Measurements from ENCODE around the gene SDCCAG8. TPM values are rescaled to one million over a fixed set of nuclear protein-coding genes. Genes with fewer than 3 reads are reported as not detected.
A peak's percentile ranks its signal among the peaks of the same experiment; 100 is the strongest.

SDCCAG8 gene
- total and polyA plus RNA-seq, 2 of the 8 experiments (the other 6 are each of a cell fraction or from before 2014, with no cell fraction given): 15.6 to 21.0 TPM

DNA sequence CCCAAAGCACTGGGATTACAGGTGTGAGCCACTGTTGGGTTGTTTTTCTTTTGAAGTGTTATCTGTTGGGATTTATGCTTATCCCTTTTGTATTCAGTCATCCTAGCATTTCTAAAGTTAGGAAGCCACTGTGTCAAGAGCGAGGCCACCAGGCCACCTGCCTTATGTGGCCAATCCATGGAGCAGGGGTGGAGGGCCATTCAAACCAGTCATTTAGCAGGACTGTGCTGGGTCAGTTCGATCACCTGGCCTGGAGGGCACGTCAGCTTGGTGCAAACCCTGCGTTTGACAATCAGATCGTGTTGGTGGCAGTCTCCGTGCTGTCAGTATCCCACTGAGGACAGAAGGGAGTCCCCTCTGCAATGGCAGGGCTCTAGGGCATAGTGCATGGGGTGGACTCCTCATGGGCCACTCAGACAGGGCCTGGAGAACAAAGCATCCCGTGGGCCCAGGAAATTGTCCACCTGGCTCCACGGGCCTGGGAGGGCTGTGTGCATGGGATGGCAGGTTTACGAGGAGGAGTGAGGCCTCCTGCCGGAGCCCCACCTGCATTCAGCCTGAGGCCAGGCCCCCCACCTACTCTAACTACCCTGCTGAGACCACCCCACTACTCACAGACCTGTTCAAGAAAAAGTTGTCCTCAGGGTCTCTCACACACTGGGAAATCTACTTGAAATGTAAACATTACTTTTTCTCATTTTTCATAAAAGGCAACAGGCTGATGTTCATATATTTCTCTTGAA lies 242.3 kb downstream of the SDCCAG8 start:
- peak overlapping the region; percentile 59 for H3K4ac ChIP-seq (replicated peaks; ENCODE audit: insufficient read length, low read depth, low read length)

More for the DNA sequence above, 242.3 kb downstream of the SDCCAG8 start:
- no peaks in the 10 kb centered on the region for H3K9me3 ChIP-seq (ENCODE audit: insufficient read depth in 2 of 2, low read depth in 1 of 2, low read length in 1 of 2)
- no peak overlapping the region for H2BK120ac ChIP-seq (replicated peaks; ENCODE audit: low read depth, low read length)
- H4K8ac ChIP-seq (ENCODE audit: extremely low read depth, insufficient read depth, low read length): no peak overlapping the region
- H3K4me1 ChIP-seq (replicated peaks in 1 of 4; ENCODE audit: control insufficient read depth in 3 of 4, insufficient read depth in 4 of 4, low read length in 3 of 4): peaks cover 0 to 13% (median 8%) of the 10 kb centered on the region in 4 experiments; a peak in 6 of 7 replicates
- H3K36me3 ChIP-seq (ENCODE audit: control insufficient read depth in 2 of 4, insufficient read depth in 4 of 4, low read length in 3 of 4): no peaks in the 10 kb centered on the region
- H4K20me1 ChIP-seq (replicated peaks in 1 of 2; ENCODE audit: control insufficient read depth in 1 of 2, insufficient read depth in 2 of 2, low read length in 2 of 2): no peaks in the 10 kb centered on the region
- H2BK5ac ChIP-seq (ENCODE audit: low read depth, low read length): no peak overlapping the region
- DNase-seq (ENCODE audit: low read depth in 1 of 2, low spot score in 2 of 2): no peak
- no peak overlapping the region for H2AK5ac ChIP-seq (ENCODE audit: low read depth, low read length)
- WGBS, 2 experiments (ENCODE audit: extremely low coverage in 1 of 2, insufficient coverage in 1 of 2, insufficient read length in 1 of 2, insufficient replicate concordance in 2 of 2, low coverage in 1 of 2, low lambda C conversion rate in 2 of 2, missing lambda C conversion rate in 1 of 2): 92% methylated on average over 10 of the region's 10 CpGs; no CpG with 5 or more reads in 1 of the 2 experiments
- no peaks in the 10 kb centered on the region for H3K27me3 ChIP-seq (replicated peaks in 1 of 4; ENCODE audit: control insufficient read depth in 3 of 4, extremely low read depth in 1 of 4, insufficient read depth in 3 of 4, low read length in 3 of 4)
- no peak overlapping the region for H3K23ac ChIP-seq (ENCODE audit: insufficient read length)
- no peak overlapping the region for H3K18ac ChIP-seq (ENCODE audit: extremely low read depth, low read length)
- H3K23me2 ChIP-seq (ENCODE audit: low read depth, low read length): no peaks in the 10 kb centered on the region
- no peak overlapping the region for H3K4me3 ChIP-seq (ENCODE audit: extremely low read depth in 1 of 4, insufficient read depth in 2 of 4, low read depth in 3 of 4, low read length in 4 of 4)
- no peak overlapping the region for H3K9ac ChIP-seq (replicated peaks in 1 of 4; ENCODE audit: extremely low read depth in 1 of 4, low read depth in 3 of 4, low read length in 3 of 4)
- H3K56ac ChIP-seq (replicated peaks; ENCODE audit: insufficient read length, low read depth, low read length): no peak overlapping the region
- H3K14ac ChIP-seq (ENCODE audit: insufficient read length): no peak overlapping the region
- no peaks in the 10 kb centered on the region for H3K79me1 ChIP-seq (ENCODE audit: low read depth, low read length)
- TF ChIP-seq POLR2AphosphoS5 (IDR thresholded peaks at IDR 0.05; ENCODE audit: low read depth, low read length) (peak; percentile 35; the same call in 1 of the 2 replicates), RXRA (IDR thresholded peaks at IDR 0.05; ENCODE audit: insufficient read depth, low read depth, low read length) (no peak)
- H2BK12ac ChIP-seq (ENCODE audit: low read depth, low read length): peak overlapping the region; percentile 71; the same call in 1 of the 2 replicates
- POLR2A ChIA-PET (ENCODE audit: partially characterized antibody): no interaction called here
- H3K79me2 ChIP-seq (ENCODE audit: control insufficient read depth in 1 of 2, insufficient read depth in 2 of 2, low read length in 2 of 2): no peaks in the 10 kb centered on the region
- no peak overlapping the region for H3K27ac ChIP-seq (ENCODE audit: low read depth, low read length)
- no peak overlapping the region for H2BK20ac ChIP-seq (ENCODE audit: low read length)
- no peak for FAIRE-seq
- H2BK15ac ChIP-seq (ENCODE audit: low read length): no peak overlapping the region
- no peak overlapping the region for H4K5ac ChIP-seq (ENCODE audit: insufficient read length, low read depth, low read length)
- no peak overlapping the region for H3K4me2 ChIP-seq (ENCODE audit: insufficient read depth in 1 of 2, low read depth in 2 of 2, low read length in 2 of 2)
- H4K91ac ChIP-seq (replicated peaks; ENCODE audit: insufficient read length, low read length): no peak overlapping the region
- H2AFZ ChIP-seq (ENCODE audit: low read length): no peak overlapping the region
- CTCF ChIA-PET (ENCODE audit: partially characterized antibody): no interaction called here

All from H1 (cell line).